AG08396 (cell line): ENCODE results near the gene TXK.

Source experiments
- DNase-seq: peaks from one replicate; pipeline ENCODE4 v3.0.0; 2012; ENCODE audit warnings: low spot score, mixed read lengths

The TXK gene

DNA sequence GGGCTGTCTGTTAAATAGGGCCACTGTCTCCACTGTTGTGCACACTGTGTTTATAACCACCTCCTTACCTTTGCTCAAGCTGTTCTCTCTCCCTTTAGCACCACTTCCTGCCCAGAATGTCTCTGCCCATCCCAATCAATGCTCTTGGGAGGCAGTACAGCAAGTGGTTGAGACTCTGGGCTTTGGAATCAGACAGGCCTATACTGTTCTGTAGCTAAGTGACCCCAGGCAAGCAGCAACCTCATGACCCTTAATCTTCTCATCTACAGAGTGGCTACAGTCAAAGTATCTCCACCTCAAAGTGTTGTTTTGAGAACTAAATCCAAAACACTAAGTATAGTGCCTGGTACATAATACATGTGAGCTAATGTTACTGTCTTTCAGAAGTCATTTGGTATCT lies 3.8 kb upstream of the TXK start:
- DNase-seq: no peak

DNA sequence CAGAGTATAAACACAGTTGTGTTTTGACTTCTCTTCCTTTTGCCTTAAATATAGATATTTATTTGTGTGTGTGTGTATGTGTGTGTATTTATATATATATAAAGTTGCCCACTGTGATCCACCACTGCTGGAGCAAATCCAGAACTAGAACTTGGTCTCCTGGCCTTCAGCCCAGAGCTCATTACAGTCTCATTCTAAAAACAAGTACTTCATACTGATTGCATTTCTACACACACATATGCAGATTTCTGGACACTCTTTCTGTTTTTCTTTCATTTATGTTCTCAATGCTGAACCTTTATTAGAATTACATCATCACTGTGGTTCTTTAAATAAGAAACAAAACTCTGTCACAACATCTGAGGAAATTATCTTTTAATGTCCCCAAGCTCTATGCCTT lies 381 bp downstream of the TXK start:
- no peak for DNase-seq

DNA sequence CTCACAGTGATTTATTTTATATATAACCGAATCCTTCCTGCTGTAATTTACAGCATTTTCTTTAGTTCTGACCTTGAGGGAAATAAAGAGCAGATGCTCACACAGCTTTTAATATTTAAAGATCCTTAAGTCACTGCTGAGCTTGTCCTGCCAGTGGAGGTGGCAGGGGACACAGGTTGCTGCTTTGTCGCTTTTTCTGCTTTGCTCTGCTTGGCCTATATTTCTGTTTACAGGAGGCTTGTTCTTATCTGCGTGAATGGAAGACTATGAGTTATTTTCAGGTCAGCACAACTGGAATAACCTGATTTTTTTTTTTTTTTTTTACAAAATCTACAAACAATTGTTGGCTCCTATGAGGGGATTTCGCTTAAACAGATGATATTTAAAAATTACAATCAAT lies 2.3 kb downstream of the TXK start:
- DNase-seq: no peak

DNA sequence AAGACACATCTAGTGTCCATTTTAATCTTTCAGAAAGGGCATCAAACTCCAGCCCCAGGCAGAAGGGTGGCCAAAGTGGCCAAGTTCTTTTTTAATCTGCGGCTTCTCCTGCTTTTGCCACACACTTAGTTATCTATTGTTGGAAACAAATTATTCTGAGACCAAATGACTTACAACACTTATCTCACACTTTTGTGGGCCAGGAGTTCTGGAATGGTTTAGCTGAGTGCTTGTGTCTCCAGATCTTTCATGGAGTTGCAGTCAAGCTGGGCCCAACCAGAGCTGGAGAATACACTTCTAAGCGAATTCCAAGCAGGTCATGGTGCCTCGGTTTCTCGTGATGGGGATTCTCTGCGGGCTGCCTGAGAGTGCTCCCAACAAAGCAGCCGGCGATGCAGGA lies 4.0 kb downstream of the TXK start:
- no peak for DNase-seq

DNA sequence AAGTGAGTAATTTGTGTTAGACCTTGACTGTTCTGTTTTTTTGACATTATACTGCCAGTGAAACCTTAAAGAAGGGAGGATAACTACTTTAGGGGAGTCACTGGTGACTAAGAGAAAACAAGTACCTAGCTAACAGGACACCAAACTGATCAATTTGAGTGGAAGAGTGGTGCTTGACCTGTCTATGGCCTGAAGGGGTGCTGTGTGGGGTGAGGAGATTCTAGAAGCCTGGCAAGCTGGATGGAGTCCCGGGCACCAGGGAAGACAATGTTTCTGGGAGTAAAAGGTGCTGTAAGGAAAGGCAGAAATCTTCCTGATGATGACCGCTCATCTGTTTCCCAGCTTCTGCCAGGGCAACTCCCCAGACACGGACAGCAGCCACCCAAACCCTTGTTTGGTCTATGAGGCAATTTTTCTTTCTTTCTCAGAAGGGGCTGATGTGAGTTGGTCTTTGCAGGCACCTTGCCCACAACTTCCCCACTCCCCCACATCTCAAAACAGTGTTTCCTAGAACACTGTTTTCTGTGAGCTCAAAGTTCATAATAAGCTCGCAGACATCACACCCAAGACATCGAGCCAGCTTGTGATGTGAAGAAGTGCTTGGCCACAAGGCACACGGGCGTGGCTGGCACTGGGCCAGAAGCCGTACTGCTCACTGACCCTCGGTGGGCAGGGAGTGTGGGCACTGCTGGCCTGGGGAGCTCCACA lies 4.6 kb downstream of the TXK start:
- DNase-seq: no peak

DNA sequence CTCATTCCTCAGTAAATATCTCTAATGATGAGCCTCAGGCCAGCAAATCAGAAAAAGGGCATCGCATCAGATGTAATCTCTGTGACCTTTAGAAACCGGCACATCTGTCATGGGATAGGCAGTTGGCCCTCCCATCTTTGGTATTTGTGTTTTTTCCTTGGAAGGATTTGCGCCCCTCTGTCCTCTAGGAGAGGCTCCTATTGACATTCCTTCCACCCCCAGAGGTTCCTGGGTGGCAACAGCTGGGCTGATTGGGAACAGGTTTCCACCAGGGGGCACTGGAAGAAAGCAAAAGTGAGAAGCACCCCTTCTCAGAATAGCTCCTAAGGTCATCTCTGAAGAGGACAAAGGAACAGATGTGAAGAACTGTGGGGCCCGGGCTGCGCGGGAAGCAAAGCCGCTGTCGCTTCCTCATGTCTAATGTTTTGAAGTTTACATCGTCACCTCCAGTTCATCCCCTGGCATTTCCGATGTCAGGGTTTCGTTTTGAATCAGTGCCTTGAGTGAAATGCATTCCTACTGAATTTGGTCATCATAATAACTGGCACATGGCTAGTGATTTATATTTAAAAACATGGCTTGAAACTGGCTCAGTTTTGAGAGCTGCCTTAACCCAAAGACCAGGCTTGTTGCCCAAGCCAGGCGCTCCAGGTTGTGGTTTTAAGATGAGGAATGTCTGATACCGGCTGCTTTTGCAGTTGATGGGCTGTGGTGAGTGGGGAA lies 6.2 kb downstream of the TXK start:
- DNase-seq: peak; percentile 81

DNA sequence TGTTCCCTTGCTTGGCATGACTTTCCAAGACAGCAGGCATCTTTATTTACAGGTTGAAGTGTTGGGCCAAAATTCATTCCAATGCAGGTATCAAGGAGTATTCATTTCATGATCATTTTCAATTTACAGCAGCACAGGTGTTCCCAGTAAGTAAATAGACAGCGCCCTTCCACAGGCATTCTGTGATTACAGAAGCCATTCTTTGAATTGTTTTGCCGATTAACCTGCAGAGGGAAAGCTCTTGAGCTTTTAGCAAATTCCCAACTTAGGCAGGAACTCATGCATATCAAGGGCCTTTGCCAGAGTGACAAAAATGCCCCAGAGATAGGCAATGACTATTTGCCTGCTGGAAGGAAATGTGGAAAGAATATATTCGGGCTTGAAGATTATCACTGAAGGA lies 6.8 kb downstream of the TXK start:
- no peak for DNase-seq

DNA sequence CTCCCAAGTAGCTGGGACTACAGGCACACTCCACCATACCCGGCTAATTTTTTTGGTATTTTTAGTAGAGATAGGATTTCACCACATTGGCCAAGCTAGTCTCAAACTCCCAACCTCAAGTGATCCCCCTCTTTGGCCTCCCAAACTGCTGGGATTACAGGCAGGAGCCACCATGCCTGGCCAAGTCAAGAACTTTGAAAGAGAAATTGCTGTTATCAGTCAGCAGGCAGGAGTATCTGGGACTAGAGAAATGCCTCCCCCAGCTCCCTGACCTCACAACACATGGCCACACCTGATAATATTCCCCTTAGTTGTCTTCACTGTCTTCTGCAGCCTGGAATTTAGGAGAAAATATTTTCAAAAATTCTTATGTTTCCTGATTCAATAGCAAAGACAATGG lies 7.4 kb downstream of the TXK start:
- no peak for DNase-seq

DNA sequence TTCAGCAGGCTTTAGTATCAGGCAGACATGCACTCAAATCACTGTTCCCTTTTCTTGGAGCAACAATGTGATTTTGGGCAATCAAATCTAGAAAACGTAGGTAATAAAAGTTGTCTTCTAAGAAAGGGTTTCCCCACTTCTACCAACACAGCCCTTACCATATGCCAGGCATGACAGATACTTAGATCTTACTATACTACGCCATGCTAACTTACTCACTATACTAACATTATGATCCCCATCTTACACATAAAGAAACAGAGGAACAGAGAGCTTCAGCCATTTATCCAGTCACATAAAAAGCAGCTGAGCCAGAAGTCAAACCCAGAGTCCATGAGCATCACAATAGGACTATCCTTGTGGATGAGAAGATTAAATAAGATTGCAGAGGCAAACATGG lies 9.2 kb downstream of the TXK start:
- no peak for DNase-seq

DNA sequence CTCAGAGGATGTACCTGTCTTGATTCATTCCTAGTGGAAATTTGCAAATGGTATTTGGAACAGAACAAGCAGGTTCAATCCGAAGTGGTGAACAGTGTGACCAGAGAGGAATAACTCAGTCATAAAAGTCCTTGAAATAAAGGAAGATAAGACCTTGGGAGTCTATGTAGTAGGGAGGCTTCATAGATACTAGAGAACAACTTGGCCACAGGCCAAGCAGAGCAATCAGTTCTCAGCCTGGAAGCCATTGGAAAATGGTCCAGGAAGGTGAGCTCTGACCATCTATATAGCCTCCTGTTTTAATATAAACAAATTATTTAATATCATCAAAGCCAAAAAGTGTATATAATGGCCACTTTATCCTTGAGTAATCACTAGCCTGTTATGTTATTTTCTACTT lies 11.3 kb downstream of the TXK start:
- no peak for DNase-seq

DNA sequence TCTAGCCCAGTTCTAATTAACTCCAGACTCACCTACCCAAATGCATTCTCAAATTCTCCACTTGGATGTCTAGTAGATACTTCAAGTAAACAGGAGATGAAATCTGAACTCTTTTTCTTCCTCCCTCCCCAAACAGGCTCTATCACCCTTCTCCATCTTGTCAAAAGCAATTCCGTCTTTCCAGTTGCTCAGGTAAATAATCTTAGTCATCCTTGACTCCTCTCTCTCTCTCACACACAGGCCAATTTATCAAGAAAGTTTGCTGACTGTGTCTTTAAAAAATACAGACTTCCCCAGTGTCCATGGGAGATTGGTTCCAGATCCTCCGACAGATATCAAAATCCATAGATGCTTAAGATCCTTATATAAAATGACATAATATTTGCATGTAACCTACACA lies 12.9 kb downstream of the TXK start:
- no peak for DNase-seq

DNA sequence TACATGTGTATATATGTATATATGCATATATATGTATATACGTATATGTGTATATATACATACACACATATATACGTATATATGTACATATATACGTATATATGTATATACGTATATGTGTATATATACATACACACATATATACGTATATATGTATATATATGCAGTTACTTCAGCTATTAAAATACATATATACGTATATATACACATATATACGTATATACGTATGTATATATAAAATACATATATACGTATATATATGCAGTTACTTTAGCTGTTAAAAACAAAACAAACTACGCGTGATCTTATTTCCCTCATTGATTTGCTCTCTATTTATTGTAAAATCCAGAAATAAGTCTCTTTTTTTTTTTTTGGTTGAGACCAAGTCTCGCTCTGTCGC lies 13.9 kb downstream of the TXK start:
- DNase-seq: no peak

DNA sequence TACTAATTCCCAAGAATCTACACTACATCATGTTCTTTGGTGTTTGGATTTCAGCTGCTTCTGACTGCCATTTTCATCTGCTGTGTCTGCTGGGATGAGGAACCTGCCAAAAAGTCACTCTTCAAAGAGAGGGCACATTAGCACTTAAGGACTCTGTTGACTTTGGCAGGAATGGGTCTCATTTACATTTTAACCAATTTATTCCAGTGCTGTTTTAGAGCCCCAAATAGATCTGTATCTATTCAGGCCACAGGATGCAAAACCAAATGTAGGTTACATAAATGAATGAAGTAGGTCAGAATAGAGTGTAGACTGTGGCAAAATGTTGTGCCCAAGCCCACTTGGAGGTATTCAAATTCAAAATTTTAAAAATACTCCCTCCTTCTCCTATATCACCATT lies 14.4 kb downstream of the TXK start:
- no peak for DNase-seq

DNA sequence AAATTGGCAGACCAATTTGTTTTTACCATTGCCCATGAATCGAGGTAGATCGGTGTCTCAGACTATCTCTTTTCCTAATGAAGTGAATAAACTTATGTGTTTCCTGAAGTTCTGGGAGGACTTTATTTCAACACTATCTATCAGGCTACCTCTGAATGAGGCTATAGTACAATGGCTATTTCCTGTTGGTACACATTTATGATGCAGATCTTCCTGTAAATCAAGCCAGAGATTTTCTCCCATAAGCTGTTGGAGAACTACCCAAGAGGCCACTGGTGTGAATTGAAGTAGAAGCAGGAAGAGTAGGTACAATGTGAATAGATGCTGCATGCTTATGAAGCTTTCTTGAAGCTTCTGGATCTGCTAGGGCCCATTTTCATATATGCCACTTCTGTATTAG lies 16.0 kb downstream of the TXK start:
- DNase-seq: no peak

DNA sequence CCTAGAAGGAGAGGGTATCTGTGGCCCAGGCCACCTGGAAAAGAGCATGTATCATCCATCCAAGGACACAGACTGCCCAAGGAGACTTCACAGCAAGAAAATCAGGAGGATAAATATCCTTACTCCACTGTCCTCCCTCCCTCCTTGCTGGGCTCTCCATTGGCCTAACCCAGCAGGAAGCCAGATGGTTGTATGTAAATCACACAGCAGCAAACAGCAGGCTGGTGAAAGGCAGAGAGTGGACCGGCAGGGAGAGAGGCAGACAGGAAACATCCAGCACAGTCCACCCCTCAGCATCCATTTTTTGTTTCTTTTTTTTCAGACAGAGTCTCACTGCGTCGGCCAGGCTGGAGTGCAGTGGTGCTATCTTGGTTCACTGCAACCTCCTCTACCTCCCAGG lies 17.5 kb downstream of the TXK start:
- DNase-seq: no peak

DNA sequence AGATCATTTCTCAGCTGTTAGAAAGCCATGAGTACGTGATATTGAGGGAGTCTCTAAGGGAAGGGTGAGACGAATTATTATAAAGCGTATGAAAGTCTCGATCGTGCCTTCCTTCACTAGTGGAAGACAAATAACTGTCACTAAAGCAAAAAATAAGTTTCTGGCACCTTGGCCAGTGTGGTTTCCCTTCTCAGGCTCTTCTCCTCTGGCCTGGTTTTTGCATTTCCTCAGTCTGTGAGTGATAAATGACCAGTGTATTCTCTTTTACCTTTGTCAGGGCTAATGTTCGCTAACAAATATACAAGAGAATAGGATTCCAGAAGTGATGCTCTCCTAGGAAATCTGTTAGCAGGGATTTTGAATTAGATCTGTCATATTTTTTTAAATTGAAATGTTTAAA lies 19.6 kb downstream of the TXK start:
- no peak for DNase-seq

DNA sequence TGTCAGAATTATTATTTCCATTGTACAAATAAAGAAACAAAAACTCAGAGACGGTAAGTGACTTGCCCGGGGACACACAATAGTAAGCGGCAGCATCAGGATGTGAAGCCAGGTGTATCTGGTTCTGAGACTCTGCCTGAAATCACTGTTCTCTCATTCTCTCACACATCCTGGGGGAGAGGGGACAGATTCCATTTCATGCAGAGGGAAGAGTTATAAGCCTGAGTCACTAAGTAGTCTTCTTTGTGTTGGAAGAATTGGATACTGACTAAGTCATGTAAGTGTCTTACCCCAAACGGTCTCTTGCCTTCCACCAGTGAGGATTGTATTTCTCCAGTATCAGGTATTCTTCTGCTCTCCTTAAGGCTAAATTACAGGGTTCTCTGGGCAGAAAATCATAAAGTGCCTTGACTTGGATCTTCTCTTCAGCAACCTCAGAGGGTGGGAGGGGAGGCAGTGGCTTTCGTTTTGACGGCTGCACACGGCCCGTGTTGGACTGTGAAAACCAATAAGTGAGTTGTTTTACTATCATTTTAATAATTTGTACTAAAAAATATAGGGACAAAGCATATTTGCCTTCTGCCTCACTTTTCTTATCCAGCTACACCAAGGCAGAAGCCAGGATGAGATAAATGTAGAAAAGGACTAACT lies 21.9 kb downstream of the TXK start:
- DNase-seq: no peak

DNA sequence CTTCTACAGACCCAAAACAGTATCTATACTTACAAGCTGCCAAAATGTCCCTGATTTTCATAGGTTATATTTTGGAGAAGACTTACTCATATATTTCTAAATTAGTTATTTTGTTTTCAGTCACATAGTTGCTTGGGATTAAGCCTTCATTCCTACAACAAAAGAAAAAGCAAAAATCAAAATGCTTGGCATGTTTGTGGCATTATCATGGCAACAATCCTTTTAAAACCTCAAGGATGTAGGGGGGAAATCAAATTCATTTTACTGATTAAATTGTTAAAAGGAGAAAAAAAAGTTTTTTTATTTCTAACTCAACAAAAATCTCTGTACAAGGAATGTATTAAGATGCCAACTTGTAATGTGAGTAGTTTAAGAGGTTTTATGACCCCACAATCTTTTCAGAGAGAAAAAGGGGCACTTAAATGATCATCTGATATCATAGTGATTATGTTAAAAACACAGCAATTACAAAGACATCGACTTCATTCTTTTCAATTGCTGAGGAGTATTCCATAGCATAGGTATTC lies 23.5 kb downstream of the TXK start:
- no peak for DNase-seq

DNA sequence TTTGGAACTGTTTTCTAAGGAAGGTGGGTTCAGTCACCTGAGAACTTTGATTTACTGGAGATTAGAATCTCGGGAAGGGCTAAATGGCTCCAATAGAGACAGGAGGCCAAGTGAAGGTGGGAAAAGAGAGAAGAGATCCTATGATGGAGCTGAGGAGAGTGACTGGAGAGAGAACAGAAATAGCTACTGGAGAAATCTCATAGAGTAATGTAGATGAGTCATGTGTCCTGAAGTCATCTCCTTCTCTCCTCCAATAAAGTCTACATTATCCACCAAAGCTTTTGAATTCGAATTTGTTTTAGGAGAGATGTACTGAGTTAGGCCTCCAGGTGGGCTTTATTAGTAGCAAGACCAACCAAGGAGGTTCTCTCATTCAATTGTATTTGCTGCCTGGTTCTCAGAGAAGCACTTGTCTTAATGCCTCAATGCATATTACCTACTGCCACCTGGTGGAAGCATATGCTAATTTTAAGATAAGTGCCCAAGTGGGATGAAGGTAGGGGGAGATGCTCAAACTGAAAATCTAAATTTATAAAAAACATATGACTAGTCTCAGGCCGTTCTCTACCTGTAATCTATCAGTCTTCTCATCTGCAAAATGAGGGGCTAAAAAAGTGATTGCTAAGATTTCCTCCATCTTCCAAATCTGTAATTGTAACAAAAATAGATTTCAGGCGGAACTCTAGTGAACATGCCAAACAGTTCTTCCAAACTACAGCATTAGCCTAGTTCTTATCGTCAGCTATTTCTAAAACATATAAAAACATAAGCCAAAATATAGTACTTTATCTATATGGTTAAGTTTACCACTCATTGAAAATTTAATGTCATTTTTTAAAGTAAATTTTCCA lies 24.4 kb downstream of the TXK start:
- DNase-seq: peak; percentile 23

DNA sequence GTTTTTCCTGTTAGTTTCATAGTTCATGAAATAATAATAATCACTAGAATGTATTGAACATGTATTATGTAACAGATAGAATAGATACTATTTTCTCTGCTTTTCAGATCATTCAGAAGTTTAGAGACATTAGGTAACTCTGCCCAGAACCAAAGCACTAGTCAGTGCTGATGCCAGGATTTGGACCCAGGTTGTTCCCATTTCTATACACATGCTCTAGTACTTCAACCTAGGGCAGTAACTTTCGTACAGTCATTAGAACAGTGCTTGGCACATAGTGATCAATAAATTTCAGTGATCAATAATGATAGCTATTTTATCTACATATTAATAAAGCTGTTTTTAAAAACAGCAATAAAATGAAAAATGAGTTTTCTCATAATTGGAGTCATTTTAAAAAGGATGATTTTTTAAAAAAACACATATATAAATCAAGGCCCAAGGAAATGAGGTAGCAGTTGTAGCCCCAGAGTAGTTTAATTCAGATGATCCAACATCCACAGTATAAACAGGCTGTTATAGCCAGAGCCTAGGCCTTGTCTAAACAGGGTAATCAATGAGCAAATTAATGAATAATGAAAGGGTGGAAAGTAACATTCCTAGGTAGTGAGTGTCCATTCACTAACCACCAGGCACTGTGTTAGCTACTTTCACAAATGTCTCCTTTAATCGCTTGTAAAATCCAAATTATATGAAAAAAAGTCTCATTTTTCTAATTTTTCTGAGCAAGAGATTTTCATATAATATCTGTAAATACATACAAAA lies 25.6 kb downstream of the TXK start:
- no peak for DNase-seq

DNA sequence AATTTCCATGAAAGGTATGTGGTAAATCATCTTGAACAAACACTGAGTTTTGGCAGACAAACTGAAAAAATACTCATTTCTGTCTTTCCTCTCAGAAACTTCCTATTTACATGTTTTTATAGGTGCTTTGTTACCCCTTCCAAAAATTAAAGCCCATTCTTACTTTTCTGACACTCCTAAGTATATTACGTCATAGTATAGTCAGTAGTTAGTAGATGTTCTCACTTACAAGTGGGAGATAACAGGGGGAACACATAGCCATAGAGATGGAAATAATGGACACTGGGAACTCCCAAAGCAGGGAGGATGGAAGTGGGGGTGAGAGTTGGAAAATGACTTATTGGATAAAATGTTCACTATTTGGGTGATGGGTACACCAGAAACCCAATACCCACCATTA lies 28.8 kb downstream of the TXK start:
- no peak for DNase-seq
